GM12864 (cell line): Measurements from ENCODE around the gene IZUMO2.
"Not testable (repeated sequence)": the region's sequence is repeated elsewhere in the genome, so short reads cannot be mapped to it uniquely, and the experiment has no call there.

Experiments used
- DNase-seq: peaks from one replicate; pipeline ENCODE4 v3.0.0-alpha.2; 2011; ENCODE audit warnings: low read depth
- H3K4me3 ChIP-seq: 2 replicates; pipeline ENCODE4 v1.5.1; 2011; ENCODE audit warnings: mild to moderate bottlenecking, low read depth, low read length, control low read depth
- TF ChIP-seq, protein P1 (sequence below): IDR thresholded peaks from 2 replicates; pipeline ENCODE4 v1.5.1; 2011; ENCODE audit warnings: low read depth, mild to moderate bottlenecking, moderate library complexity, low read length, control low read depth, inconsistent platforms; ENCODE audit errors: missing control alignments

Gene IZUMO2

GRCh38 chr19:50155520-50156109 lies 7.5 kb downstream of the IZUMO2 start:
- TF ChIP-seq, protein P1, sequence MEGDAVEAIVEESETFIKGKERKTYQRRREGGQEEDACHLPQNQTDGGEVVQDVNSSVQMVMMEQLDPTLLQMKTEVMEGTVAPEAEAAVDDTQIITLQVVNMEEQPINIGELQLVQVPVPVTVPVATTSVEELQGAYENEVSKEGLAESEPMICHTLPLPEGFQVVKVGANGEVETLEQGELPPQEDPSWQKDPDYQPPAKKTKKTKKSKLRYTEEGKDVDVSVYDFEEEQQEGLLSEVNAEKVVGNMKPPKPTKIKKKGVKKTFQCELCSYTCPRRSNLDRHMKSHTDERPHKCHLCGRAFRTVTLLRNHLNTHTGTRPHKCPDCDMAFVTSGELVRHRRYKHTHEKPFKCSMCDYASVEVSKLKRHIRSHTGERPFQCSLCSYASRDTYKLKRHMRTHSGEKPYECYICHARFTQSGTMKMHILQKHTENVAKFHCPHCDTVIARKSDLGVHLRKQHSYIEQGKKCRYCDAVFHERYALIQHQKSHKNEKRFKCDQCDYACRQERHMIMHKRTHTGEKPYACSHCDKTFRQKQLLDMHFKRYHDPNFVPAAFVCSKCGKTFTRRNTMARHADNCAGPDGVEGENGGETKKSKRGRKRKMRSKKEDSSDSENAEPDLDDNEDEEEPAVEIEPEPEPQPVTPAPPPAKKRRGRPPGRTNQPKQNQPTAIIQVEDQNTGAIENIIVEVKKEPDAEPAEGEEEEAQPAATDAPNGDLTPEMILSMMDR = peak; percentile 55
- H3K4me3 ChIP-seq = no peak overlapping the region
- no peak for DNase-seq

- no peak overlapping the region for H3K4me3 ChIP-seq
- TF ChIP-seq, protein P1 = no peak
- no peak for DNase-seq
These were observed 8.6 kb downstream of the IZUMO2 start for GRCh38 chr19:50154529-50154928.

- no peak for DNase-seq
- H3K4me3 ChIP-seq = no peak overlapping the region
- TF ChIP-seq, protein P1 = no peak
These were observed 10.5 kb downstream of the IZUMO2 start for GRCh38 chr19:50152578-50152977.

GRCh38 chr19:50148528-50148927 lies 14.6 kb downstream of the IZUMO2 start:
- TF ChIP-seq, protein P1 = no peak
- H3K4me3 ChIP-seq = no peak overlapping the region
- DNase-seq = no peak

DNA sequence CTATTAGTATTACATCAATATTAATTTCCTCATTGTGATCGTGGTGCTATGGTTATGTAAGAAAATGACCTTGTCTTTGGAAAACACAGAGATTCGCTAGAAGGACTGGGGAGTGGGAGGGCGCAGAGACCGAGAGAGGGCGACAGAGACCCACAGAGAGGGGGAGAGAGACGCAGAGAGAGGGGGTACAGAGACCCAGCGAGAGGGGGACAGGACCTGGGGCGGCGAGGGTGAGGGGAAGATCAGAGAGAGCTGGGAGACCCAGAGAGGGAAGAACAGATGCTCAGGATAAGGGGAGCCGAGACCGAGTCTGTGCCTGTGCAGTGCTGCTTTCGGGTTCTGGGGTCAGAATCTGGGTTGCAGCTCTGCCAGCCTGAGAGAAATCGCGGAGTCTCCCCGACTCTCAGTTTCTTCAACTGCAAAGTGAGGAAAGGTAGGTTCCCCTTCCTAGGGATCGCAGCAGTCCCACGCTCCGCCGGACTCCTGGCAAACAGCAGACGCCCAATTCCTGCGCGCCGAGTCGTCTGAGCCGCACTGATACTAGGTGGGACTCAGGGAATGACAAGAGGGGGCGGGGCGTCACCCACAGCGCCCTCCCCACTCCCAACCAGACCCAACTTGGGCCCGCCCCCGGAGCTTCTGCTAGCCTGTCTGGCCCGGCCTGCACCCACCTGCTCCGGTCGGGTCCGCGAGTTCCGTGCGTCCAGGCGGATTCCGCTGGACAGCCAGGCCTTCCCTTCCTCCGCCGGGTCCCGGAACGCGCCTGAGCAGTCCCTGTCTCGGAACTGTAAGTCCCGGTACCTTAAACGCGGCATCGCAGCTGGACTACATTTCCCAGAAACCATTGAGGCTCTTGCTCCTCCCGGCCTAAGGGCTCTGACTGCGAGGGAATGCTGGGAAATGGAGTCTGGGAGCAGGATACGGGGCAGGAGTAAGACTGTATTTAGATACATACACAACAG lies 15.3 kb downstream of the IZUMO2 start:
- DNase-seq = no peak
- peak overlapping the region; percentile 52 for H3K4me3 ChIP-seq
- TF ChIP-seq, protein P1 = peak; percentile 42

GRCh38 chr19:50141921-50142320 lies 21.2 kb downstream of the IZUMO2 start:
- DNase-seq, H3K4me3 ChIP-seq: not testable (repeated sequence)

GRCh38 chr19:50140118-50140845 lies 22.8 kb downstream of the IZUMO2 start:
- not testable (repeated sequence) for H3K4me3 ChIP-seq, DNase-seq

GRCh38 chr19:50136603-50137365 lies 26.3 kb downstream of the IZUMO2 start:
- DNase-seq, H3K4me3 ChIP-seq: not testable (repeated sequence)

GRCh38 chr19:50135856-50136602 lies 27.1 kb downstream of the IZUMO2 start:
- not testable (repeated sequence) for DNase-seq, H3K4me3 ChIP-seq

DNA sequence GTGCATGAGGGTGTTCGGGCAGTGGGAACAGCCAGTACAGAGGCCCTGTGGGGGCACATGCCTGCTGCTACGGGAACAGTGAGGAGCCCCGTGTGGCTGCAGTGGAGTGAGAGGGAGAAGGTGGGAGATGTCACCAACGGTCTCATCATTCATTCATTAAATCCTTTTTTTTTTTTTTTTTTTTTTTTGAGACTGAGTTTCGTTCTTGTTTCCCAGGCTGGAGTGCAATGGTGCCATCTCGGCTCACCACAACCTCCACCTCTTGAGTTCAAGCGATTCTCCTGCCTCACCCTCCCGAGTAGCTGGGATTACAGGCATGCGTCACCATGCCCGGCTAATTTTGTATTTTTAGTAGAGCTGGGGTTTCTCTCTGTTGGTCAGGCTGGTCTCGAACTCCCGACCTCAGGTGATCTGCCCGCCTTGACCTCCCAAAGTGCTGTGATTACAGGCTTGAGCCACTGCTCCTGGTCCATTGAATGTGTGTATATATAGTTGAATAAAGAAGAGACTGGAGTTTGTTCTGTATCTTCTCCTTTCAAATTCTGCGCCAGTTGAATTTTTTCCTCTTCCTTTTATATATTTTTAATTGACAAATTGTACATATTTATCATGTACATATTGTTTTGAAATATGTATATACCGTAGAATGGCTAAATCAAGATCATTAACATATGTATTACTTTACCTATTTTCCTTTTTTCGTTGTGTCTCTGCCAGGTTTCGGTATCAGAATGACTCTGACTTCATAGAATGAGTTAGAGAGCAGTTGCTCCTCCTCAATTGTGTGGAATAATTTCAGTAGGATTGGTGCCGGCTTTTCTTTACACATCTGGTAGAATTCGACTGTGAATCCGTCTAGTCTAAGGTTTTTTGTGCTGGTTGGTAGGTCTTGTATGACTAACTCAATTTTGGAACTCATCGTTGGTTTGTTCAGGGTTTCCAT lies 28.0 kb downstream of the IZUMO2 start:
- not testable (repeated sequence) for DNase-seq, H3K4me3 ChIP-seq
